Measurements from ENCODE around the gene BRD1.

DNA sequence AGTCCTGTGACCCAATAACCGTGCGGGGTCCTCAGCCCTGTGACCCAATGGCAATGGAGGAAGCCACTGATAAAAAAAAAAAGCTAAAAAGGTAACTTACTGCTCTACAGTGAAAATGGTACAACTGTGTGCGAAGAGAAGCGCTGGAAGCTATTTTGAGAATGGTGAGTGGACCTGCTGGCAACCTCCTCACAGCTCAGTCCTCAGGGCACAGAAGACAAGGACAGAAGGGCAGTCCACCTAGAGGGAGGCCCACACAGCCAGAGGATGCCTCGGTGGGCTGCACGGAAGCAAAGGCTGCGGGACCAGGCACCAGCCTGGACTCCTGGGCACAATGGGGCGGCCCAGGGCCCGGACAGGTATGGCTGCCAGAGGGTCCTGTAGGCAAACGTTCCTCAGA lies 35.6 kb downstream of the BRD1 start:
- no peak for TF ChIP-seq POLR2A (IDR thresholded peaks at IDR 0.05)
- TF ChIP-seq EP300 (IDR thresholded peaks at IDR 0.05), result no peak
- TF ChIP-seq, protein P1, sequence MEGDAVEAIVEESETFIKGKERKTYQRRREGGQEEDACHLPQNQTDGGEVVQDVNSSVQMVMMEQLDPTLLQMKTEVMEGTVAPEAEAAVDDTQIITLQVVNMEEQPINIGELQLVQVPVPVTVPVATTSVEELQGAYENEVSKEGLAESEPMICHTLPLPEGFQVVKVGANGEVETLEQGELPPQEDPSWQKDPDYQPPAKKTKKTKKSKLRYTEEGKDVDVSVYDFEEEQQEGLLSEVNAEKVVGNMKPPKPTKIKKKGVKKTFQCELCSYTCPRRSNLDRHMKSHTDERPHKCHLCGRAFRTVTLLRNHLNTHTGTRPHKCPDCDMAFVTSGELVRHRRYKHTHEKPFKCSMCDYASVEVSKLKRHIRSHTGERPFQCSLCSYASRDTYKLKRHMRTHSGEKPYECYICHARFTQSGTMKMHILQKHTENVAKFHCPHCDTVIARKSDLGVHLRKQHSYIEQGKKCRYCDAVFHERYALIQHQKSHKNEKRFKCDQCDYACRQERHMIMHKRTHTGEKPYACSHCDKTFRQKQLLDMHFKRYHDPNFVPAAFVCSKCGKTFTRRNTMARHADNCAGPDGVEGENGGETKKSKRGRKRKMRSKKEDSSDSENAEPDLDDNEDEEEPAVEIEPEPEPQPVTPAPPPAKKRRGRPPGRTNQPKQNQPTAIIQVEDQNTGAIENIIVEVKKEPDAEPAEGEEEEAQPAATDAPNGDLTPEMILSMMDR (IDR thresholded peaks at IDR 0.05), result no peak
